HG03060 (cell line): ENCODE results near the gene NCAPD2.

Source experiments
- ATAC-seq: cut with Tn5 transposase; IDR thresholded peaks from one replicate; pipeline ENCODE4 v1.9.1; 2021; ENCODE audit warnings: low read depth, moderate number of reproducible peaks; ENCODE audit not compliant: unreplicated experiment

NCAPD2 gene

GRCh38 chr12:6493497-6494257, at the start of gene NCAPD2:
NCAPD2 (plus strand) TSS chr12:6494102; CDS start chr12:6495099, 997 bp downstream.
- peak; percentile 85 for ATAC-seq

GRCh38 chr12:6444704-6445688, 48.9 kb upstream of the NCAPD2 start, which contains the start of gene CD27:
CD27 (plus strand) TSS chr12:6444955; CDS start chr12:6445096, 141 bp downstream.
- no peak for ATAC-seq

- no peak for ATAC-seq
These were observed 43.6 kb upstream of the NCAPD2 start for GRCh38 chr12:6450091-6450868.

- no peak for ATAC-seq
These were observed 43.0 kb upstream of the NCAPD2 start for GRCh38 chr12:6450869-6451347.

- peak; percentile 52 for ATAC-seq
These were observed 42.3 kb upstream of the NCAPD2 start, which contains the start of gene TAPBPL for GRCh38 chr12:6451348-6452244. TAPBPL (plus strand) TSS chr12:6452042; CDS start chr12:6452249, 207 bp downstream.

GRCh38 chr12:6452245-6452943, 41.5 kb upstream of the NCAPD2 start:
- no peak for ATAC-seq

- no peak for ATAC-seq
These were observed 40.8 kb upstream of the NCAPD2 start for GRCh38 chr12:6452944-6453630.

GRCh38 chr12:6457220-6457945, 36.5 kb upstream of the NCAPD2 start:
- ATAC-seq: no peak

GRCh38 chr12:6458281-6459003, 35.5 kb upstream of the NCAPD2 start:
- no peak for ATAC-seq

GRCh38 chr12:6459004-6459337, 34.9 kb upstream of the NCAPD2 start:
- ATAC-seq: no peak

GRCh38 chr12:6460751-6461371, 33.0 kb upstream of the NCAPD2 start:
- no peak for ATAC-seq

- peak; percentile 50 for ATAC-seq
These were observed 32.3 kb upstream of the NCAPD2 start for GRCh38 chr12:6461401-6462233.

GRCh38 chr12:6462234-6462995, 31.5 kb upstream of the NCAPD2 start:
- no peak for ATAC-seq

- ATAC-seq: no peak
These were observed 30.7 kb upstream of the NCAPD2 start for GRCh38 chr12:6463216-6463615.

GRCh38 chr12:6463858-6464257, 30.0 kb upstream of the NCAPD2 start:
- ATAC-seq: no peak
